ENCODE measurements around the gene CHAF1B. TPM values are rescaled to one million over a fixed set of nuclear protein-coding genes. Genes with fewer than 3 reads are reported as not detected.

CHAF1B gene
- total RNA-seq, 2 experiments from 2014 or later = 9.9 to 24.0 TPM

DNA sequence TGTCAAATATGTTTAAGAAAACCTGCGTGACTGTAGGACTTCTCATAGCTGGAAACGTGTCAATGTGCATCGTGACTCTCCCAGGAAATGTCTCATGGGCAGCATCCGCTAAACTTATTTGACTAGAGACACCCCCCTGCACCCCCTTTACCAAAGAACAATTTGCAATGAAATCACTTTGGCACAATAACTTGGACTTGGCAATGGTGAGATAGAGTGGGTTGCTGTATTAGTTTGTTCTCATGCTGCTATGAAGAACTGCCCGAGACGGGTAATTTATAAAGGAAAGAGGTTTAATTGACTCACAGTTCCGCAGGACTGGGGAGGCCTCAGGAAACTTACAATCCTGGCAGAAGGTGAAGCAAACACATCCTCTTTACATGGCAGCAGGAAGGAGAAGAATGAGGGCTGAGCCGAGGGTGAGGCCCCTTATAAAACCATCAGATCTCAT, 80.9 kb downstream of the CHAF1B start:
- Histone ChIP-seq H3K4me1 (ENCODE audit: insufficient read depth, low read length, poor library complexity, severe bottlenecking) (no peaks in the 10 kb centered on the region), H3K36me3 (ENCODE audit: insufficient read depth, low read length) (no peaks in the 10 kb centered on the region), H3K9me3 (ENCODE audit: low read length) (no peaks in the 10 kb centered on the region), H3K27ac (ENCODE audit: low read depth, low read length, poor library complexity, severe bottlenecking) (no peak overlapping the region), H3K9me2 (ENCODE audit: insufficient read depth, low read length) (no peaks in the 10 kb centered on the region), H3K79me2 (ENCODE audit: insufficient read depth, low read depth, low read length) (no peaks in the 10 kb centered on the region), H3K4me2 (ENCODE audit: low read length) (no peak overlapping the region), H4K20me1 (ENCODE audit: insufficient read depth, low read length) (no peaks in the 10 kb centered on the region), H2AFZ (ENCODE audit: low read length) (no peak overlapping the region), H3K4me3 (ENCODE audit: low read depth, low read length, poor library complexity, severe bottlenecking) (no peak overlapping the region)
- no peak for DNase-seq (ENCODE audit: low spot score)
- TF ChIP-seq, protein P1, sequence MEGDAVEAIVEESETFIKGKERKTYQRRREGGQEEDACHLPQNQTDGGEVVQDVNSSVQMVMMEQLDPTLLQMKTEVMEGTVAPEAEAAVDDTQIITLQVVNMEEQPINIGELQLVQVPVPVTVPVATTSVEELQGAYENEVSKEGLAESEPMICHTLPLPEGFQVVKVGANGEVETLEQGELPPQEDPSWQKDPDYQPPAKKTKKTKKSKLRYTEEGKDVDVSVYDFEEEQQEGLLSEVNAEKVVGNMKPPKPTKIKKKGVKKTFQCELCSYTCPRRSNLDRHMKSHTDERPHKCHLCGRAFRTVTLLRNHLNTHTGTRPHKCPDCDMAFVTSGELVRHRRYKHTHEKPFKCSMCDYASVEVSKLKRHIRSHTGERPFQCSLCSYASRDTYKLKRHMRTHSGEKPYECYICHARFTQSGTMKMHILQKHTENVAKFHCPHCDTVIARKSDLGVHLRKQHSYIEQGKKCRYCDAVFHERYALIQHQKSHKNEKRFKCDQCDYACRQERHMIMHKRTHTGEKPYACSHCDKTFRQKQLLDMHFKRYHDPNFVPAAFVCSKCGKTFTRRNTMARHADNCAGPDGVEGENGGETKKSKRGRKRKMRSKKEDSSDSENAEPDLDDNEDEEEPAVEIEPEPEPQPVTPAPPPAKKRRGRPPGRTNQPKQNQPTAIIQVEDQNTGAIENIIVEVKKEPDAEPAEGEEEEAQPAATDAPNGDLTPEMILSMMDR (conservative IDR thresholded peaks at IDR 0.05; ENCODE audit: low read length) = no peak
- no peak for TF ChIP-seq EZH2phosphoT487 (IDR thresholded peaks at IDR 0.05; ENCODE audit: borderline replicate concordance, low read depth, low read length)
- no TSS peak for BruUV-seq (replicated peaks)
- CTCF ChIA-PET (ENCODE audit: unreplicated experiment) = no interaction called here
- POLR2A ChIA-PET = no interaction called here
- intact Hi-C loops (cut with micrococcal nuclease; ENCODE audit: unreplicated experiment) = no loop called here

Small RNA genes lying within 50 kb of the gene (small RNA-seq; reads per million reads assigned to genes)
- gene ATP5MFP1 = not detected

Other genes starting within 250 kb of the CHAF1B start
- 4.2 and 4.9 TPM in 2 replicates for gene DOP1B, start 228.6 kb upstream of the CHAF1B start, total RNA-seq (2014; rRNA removed; shearing (Covaris generic))
- gene DOP1B, start 228.6 kb upstream of the CHAF1B start, total RNA-seq (2022) = 9.2 and 9.7 TPM in 2 replicates
- 23.0 and 26.4 TPM in 2 replicates for gene MORC3, start 65.2 kb upstream of the CHAF1B start, total RNA-seq (2014; rRNA removed; shearing (Covaris generic))
- 34.3 and 37.8 TPM in 2 replicates for gene MORC3, start 65.2 kb upstream of the CHAF1B start, total RNA-seq (2022)
- not detected in 2 replicates for gene CLDN14, start 94.7 kb downstream of the CHAF1B start, total RNA-seq (2014; rRNA removed; shearing (Covaris generic))
- not detected in 2 replicates for gene CLDN14, start 94.7 kb downstream of the CHAF1B start, total RNA-seq (2022)